Measurements from ENCODE around the gene PLCB1.

The PLCB1 gene

GRCh38 chr20:8168785-8169288, 36.8 kb downstream of the PLCB1 start:
- TF ChIP-seq, protein P1, sequence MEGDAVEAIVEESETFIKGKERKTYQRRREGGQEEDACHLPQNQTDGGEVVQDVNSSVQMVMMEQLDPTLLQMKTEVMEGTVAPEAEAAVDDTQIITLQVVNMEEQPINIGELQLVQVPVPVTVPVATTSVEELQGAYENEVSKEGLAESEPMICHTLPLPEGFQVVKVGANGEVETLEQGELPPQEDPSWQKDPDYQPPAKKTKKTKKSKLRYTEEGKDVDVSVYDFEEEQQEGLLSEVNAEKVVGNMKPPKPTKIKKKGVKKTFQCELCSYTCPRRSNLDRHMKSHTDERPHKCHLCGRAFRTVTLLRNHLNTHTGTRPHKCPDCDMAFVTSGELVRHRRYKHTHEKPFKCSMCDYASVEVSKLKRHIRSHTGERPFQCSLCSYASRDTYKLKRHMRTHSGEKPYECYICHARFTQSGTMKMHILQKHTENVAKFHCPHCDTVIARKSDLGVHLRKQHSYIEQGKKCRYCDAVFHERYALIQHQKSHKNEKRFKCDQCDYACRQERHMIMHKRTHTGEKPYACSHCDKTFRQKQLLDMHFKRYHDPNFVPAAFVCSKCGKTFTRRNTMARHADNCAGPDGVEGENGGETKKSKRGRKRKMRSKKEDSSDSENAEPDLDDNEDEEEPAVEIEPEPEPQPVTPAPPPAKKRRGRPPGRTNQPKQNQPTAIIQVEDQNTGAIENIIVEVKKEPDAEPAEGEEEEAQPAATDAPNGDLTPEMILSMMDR (IDR thresholded peaks at IDR 0.05; ENCODE audit: low read depth, low read length), result no peak
- no peak overlapping the region for H3K4me3 ChIP-seq (ENCODE audit: low read depth, low read length)

GRCh38 chr20:8170921-8171320, 38.9 kb downstream of the PLCB1 start:
- H3K4me3 ChIP-seq (ENCODE audit: low read depth, low read length), result no peak overlapping the region
- TF ChIP-seq, protein P1 (IDR thresholded peaks at IDR 0.05; ENCODE audit: low read depth, low read length), result no peak

GRCh38 chr20:8172191-8172590, 40.1 kb downstream of the PLCB1 start:
- TF ChIP-seq, protein P1 (IDR thresholded peaks at IDR 0.05; ENCODE audit: low read depth, low read length), result no peak
- no peak overlapping the region for H3K4me3 ChIP-seq (ENCODE audit: low read depth, low read length)

- H3K4me3 ChIP-seq (ENCODE audit: low read depth, low read length), result no peak overlapping the region
- TF ChIP-seq, protein P1 (IDR thresholded peaks at IDR 0.05; ENCODE audit: low read depth, low read length), result no peak
These were observed 43.9 kb downstream of the PLCB1 start for GRCh38 chr20:8175741-8176675.

DNA sequence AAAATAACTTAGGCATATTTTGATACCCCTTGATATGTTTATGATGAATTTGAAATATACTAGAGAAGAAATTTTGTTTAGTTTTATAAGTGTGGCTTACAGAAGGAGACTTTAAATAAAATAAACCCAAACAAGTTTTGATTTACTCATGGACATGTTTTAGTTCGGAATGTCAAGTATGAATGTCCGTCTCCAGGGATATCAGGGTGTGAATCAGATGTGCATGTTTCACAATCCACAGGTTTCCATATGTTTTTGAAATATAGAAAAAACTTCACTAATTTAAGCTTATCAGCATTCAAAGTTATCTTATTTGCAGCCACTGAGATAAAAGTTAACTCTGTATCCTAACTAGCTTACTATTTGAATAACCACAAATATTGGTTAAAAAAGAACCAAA, 51.5 kb downstream of the PLCB1 start:
- TF ChIP-seq, protein P1 (IDR thresholded peaks at IDR 0.05; ENCODE audit: low read depth, low read length), result no peak
- no peak overlapping the region for H3K4me3 ChIP-seq (ENCODE audit: low read depth, low read length)

DNA sequence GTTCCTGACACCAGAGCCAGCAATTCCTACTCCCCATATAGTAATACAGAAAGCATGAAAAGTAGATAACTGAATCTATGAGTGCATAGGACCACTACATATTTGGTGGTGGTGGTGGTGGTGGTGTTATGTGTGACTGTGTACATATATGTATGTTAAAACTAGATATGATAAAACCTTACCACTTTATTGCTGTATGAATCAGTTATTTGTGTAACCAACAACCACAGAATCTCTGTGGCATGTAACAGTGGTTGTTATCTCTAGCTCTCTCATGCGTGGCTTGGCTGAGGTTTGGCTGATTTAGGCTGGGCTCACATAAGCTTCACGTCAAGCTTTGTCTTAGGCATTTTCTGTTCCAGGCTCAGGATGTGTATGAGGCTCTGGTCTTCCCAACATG, 55.7 kb downstream of the PLCB1 start:
- TF ChIP-seq, protein P1 (IDR thresholded peaks at IDR 0.05; ENCODE audit: low read depth, low read length), result no peak
- no peak overlapping the region for H3K4me3 ChIP-seq (ENCODE audit: low read depth, low read length)
